Lower leg skin (tissue), 4 donors: ENCODE measurements around the gene COMMD4. TPM values are rescaled to one million over a fixed set of nuclear protein-coding genes. Genes with fewer than 3 reads are reported as not detected.
"Not testable (repeated sequence)": the region's sequence is repeated elsewhere in the genome, so short reads cannot be mapped to it uniquely, and the experiment has no call there.

ENCODE experiments used
- DNase-seq, 2 donors: peaks; one replicate each; pipeline ENCODE4 v3.0.0-alpha.2; 2019; ENCODE audit warnings: low spot score in 2 of 2
- H3K4me3 ChIP-seq: fragments of 200-600 bp; sonication (generic); 2 replicates; pipeline ENCODE4 v1.5.1; 2017; ENCODE audit warnings: mild to moderate bottlenecking, low read depth; ENCODE audit not compliant: poor library complexity, severe bottlenecking
- POLR2A ChIP-seq, 2 donors: fragments of 450-650 bp; IDR thresholded peaks; one replicate each; pipeline ENCODE4 v1.6.1; 2016 to 2017; ENCODE audit warnings: antibody characterized with exemption in 2 of 2, mild to moderate bottlenecking in 1 of 2, moderate library complexity in 1 of 2
- WGBS, 2 donors: methylation state at CpG; one replicate each; pipeline ENCODE4 v1.1.5; 2018; 5-methylcytosine and 5-hydroxymethylcytosine counted together
- intact Hi-C: fragments of 100-400 bp; cut with DNase I; formaldehyde crosslinking; loops from one replicate; pipeline ENCODE4 v1.15.0; 2023; ENCODE audit warnings: low total_unique reads
- total RNA-seq, 4 donors: library from RNA; depleted of rRNA; stranded (reverse); fragments of >200 nt; gene quantifications; one replicate each; pipeline ENCODE4 v1.1.0, GENCODE V29; 2016
- TF ChIP-seq, protein P1 (sequence below), 3 donors: fragments of 450-650 bp; IDR thresholded peaks; one replicate each; pipeline ENCODE4 v1.5.1; 2016; ENCODE audit warnings: antibody characterized with exemption in 3 of 3, mild to moderate bottlenecking in 3 of 3, moderate library complexity in 2 of 3

The COMMD4 gene
- total RNA-seq, 4 donors from 2014 or later, result 45.5 to 65.5 (median 56.4) TPM

DNA sequence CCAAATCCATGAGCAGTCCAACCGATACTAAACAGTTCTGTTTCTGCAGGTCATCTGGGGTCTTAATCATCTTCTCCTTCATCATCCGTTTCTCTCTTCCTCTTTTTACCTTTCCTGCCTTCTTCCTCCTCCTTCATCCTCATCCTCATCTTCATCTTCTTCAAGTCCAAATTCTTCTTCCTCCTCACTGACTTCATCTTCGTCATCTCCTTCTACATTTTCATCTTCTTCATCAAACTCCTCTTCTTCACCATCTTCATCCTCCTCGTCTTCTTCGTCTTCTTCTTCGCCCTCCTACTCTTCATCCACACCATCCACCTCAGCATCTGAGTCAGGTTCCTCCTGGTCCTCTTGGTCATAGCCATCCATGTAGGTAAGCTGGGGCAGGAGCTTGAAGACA is 14.2 kb upstream of the COMMD4 start:
- H3K4me3 ChIP-seq, result no peak overlapping the region
- TF ChIP-seq POLR2A (IDR thresholded peaks at IDR 0.05), result no peak
- TF ChIP-seq, protein P1, sequence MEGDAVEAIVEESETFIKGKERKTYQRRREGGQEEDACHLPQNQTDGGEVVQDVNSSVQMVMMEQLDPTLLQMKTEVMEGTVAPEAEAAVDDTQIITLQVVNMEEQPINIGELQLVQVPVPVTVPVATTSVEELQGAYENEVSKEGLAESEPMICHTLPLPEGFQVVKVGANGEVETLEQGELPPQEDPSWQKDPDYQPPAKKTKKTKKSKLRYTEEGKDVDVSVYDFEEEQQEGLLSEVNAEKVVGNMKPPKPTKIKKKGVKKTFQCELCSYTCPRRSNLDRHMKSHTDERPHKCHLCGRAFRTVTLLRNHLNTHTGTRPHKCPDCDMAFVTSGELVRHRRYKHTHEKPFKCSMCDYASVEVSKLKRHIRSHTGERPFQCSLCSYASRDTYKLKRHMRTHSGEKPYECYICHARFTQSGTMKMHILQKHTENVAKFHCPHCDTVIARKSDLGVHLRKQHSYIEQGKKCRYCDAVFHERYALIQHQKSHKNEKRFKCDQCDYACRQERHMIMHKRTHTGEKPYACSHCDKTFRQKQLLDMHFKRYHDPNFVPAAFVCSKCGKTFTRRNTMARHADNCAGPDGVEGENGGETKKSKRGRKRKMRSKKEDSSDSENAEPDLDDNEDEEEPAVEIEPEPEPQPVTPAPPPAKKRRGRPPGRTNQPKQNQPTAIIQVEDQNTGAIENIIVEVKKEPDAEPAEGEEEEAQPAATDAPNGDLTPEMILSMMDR (IDR thresholded peaks at IDR 0.05), result no peak
- WGBS, 2 donors, result 87 to 90% methylated on average over 6 of the region's 6 CpGs
- intact Hi-C loops, result no loop called here
- DNase-seq, result no peak

DNA sequence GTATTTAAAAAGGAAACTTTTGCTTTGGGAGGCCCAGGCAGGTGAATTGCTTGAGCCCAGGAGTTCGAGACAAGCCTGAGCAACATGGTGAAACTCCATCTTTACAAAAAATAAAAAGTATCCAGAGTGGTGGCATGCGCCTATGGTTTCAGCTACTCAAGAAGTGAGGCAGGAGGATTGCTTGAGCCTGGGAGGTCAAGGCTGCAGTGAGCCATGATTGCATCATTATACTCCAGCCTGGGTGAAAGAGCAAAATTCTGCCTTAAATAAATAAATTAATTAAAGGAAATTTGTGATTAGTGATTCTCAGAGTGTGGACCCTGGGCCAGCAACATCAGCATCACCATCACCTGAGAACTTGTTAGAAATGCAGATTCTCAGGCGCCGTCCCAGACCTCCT is 9.9 kb upstream of the COMMD4 start:
- DNase-seq, result no peak
- intact Hi-C loops, result no loop called here
- TF ChIP-seq, protein P1 (IDR thresholded peaks at IDR 0.05), result no peak
- 95 to 96% methylated on average over 4 of the region's 4 CpGs for WGBS, 2 donors
- no peak overlapping the region for H3K4me3 ChIP-seq

DNA sequence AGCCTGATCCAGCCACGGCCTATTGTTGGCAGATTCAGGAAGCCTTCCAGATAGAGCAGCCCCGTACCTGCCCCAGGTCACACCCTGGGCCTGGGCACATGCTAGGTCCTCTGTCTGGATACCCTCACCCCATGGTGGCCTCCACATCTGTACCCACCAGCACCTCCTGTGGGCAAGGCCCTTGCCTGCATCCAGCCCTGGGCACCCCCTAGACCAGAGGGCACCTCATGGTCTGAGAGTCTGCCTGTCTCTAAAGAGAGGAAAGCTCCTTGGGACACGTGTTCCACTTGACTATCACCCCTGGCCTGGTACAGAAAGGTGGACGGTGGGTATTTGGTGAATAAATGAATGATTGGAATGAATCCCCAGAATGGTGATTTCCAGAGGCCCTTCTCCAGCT is 8.9 kb upstream of the COMMD4 start:
- intact Hi-C loops, result no loop called here
- WGBS, 2 donors, result 85 to 90% methylated on average over 4 of the region's 4 CpGs
- no peak for TF ChIP-seq POLR2A (IDR thresholded peaks at IDR 0.05)
- TF ChIP-seq, protein P1 (IDR thresholded peaks at IDR 0.05), result no peak
- H3K4me3 ChIP-seq, result no peak overlapping the region
- no peak for DNase-seq

DNA sequence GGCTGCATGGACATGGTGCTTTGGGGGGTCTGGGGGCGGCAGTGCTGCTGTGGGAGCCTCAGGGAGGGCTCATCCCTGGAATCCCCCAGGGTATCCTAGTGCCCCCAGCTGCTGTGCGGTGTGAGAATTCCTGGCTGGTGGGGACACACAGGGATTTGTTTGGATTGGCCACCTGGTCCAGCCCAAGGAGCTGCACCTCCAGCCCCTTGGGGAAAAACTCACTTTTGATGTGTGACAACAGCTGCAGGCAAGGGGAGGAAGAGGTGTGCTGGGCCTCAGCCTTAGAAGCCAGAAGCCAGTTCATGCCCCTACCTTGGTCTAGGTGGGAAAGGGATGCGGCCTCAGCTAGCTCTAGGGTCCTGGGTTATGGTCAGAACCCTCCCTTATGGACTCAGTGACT is 8.4 kb upstream of the COMMD4 start:
- no peak for DNase-seq
- TF ChIP-seq POLR2A (IDR thresholded peaks at IDR 0.05), result no peak
- TF ChIP-seq, protein P1 (IDR thresholded peaks at IDR 0.05), result no peak
- no peak overlapping the region for H3K4me3 ChIP-seq
- 74 to 90% methylated on average over 3 of the region's 3 CpGs for WGBS, 2 donors
- intact Hi-C loops, result no loop called here

DNA sequence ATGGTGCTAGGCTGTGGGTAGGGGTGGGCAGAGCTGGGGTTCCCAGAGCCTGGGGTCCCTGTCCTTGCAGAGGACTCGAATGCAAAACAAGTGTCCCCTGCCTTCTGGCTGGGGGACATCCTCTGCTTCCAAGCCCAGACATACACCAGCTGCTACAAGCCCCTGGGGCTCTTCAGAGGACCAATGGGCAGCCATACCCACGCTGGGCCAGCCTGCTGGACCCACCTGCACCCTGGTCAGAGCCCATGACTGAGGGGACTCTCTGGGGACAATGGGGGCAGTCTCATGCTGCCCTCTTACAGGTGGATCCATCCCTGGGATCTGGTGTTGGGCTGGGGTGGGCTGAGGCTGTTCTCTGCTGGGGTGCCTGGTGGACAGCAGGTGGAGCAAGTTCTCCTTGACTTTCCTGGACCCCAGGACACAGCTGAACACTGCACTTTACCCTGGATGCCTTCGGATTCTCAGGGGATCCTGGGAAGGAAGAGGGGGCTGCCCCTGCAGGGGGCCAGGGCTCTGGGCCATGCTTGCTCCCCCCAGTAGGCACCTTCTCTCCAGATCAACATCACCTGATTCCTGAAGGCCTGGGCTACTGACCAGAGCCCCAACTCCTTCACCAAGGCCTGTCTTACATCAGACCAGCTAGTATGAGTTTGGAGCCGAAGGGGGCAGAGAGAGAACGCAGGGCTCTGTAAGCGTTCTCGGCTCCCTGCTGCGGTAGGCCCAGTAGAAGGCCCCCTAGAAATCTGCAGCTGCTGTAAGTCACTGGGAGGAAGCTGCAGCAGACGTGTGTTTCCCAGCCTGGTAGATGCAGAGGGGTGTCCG is 7.2 kb upstream of the COMMD4 start:
- no peak overlapping the region for H3K4me3 ChIP-seq
- intact Hi-C loops, result no loop called here
- DNase-seq, result no peak
- TF ChIP-seq, protein P1 (IDR thresholded peaks at IDR 0.05), result no peak
- 75 to 88% methylated on average over 10 of the region's 10 CpGs for WGBS, 2 donors

DNA sequence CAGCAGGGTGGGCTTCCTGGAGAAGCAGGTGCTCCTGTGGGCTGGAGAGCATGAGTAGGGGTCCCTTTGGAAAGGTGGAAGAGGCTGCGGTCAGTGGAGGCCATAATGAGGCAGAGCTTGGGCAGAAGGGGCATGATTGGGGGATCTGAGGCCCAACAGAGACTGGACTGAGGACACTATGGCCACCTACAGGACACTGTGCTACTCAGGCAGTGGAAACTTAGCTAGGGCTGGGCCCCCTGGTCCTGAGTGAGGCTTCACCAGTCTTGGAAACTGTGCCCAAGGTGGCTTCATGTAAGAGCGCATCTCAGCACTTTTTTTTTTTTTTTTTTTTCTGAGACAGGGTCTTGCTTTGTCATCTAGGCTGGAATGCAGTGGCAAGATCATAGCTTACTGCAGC is 6.3 kb upstream of the COMMD4 start:
- TF ChIP-seq POLR2A (IDR thresholded peaks at IDR 0.05), result no peak
- TF ChIP-seq, protein P1 (IDR thresholded peaks at IDR 0.05), result no peak
- 97 to 100% methylated on average over 2 of the region's 2 CpGs for WGBS, 2 donors
- no peak for DNase-seq
- intact Hi-C loops, result no loop called here
- H3K4me3 ChIP-seq, result no peak overlapping the region

DNA sequence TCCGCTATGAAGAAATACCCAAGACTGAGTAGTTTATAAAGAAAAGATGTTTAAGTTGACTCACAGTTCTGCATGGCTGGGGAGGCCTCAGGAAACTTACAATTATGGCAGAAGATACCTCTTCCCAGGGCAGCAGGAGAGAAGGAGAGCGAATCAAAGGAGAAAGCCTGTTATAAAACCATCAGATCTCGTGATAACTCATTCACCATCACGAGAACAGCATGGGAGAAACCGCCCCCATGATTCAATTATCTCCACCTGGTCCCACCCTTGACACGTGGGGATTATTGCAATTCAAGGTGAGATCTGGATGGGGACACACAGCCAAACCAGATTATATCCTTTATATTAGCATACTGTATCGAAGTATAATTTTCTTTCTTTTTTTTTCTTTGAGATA is 3.8 kb upstream of the COMMD4 start:
- intact Hi-C loops, DNase-seq, H3K4me3 ChIP-seq: not testable (repeated sequence)
- 69 to 70% methylated on average over 7 of the region's 7 CpGs for WGBS, 2 donors

DNA sequence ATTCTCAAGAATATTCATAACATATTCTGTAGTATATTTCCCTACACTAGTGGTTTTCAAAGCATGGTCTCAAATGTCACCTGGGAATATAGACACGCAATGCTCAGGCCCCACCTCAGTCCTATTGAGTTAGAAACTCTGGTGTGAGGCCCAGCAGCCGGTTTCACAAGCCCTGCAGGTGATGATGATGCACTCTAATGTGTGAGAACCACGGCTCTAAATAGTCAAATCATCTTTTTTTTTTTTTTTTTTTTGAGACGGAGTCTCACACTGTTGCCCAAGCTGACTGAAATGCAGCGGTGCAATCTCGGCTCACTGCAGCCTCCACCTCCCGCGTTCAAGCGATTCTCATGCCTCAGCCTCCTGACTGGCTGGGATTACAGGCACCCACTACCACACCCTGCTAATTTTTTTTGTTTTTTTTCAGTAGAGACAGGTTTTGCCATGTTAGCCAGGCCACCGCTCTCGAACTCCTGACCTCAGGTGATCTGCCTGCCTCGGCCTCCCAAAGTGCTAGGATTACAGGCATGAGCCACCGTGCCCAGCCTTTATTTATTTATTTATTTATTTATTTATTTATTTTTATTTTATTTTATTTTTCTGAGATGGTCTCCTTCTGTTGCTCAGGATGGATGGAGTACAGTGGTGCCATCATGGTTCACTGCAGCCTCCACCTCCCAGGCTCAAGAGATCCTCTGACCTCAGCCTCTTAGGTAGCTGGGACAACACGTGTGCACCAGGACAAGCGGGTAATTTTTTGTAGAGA is 2.0 kb upstream of the COMMD4 start:
- H3K4me3 ChIP-seq, DNase-seq, intact Hi-C loops: not testable (repeated sequence)
- WGBS, 2 donors, result 91 to 92% methylated on average over 15 of the region's 15 CpGs
